Measurements from ENCODE around the gene PCSK7.

DNA sequence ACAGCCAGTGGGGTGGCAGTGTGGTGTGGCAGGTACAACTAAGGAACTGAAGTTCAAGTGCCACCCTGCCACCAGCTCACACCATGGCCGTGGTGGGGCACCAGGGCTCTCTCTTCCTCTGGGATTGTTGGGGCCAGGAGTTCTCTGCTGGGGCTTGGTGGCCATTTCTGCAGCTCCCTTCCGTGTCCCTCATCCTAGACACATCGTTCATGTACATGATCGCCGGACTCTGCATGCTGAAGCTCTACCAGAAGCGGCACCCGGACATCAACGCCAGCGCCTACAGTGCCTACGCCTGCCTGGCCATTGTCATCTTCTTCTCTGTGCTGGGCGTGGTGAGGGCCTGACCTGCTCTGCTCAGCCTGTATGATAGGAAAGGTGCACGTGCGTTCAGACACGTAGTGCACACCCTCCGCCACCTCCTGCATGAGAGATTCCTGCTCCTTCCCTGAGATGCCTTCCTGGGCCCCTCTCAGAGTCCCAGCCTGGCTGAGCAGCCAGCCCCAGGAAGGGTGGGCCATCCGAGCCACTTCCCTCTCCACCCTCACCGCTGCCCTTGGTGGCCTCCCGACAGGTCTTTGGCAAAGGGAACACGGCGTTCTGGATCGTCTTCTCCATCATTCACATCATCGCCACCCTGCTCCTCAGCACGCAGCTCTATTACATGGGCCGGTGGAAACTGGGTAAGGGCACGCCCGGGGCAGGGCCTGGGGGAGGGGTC, 40.0 kb downstream of the PCSK7 start:
- TF ChIP-seq POLR2A (IDR thresholded peaks at IDR 0.05), result no peak
- TF ChIP-seq, protein P1, sequence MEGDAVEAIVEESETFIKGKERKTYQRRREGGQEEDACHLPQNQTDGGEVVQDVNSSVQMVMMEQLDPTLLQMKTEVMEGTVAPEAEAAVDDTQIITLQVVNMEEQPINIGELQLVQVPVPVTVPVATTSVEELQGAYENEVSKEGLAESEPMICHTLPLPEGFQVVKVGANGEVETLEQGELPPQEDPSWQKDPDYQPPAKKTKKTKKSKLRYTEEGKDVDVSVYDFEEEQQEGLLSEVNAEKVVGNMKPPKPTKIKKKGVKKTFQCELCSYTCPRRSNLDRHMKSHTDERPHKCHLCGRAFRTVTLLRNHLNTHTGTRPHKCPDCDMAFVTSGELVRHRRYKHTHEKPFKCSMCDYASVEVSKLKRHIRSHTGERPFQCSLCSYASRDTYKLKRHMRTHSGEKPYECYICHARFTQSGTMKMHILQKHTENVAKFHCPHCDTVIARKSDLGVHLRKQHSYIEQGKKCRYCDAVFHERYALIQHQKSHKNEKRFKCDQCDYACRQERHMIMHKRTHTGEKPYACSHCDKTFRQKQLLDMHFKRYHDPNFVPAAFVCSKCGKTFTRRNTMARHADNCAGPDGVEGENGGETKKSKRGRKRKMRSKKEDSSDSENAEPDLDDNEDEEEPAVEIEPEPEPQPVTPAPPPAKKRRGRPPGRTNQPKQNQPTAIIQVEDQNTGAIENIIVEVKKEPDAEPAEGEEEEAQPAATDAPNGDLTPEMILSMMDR (IDR thresholded peaks at IDR 0.05), result no peak

Measured in adrenal gland (tissue), 5 donors.